ENCODE data around the gene MAP1B.

The MAP1B gene

GRCh38 chr5:72243706-72244105 is 136.4 kb downstream of the MAP1B start:
- no peak overlapping the region for H3K27ac ChIP-seq
- TF ChIP-seq CTCF (conservative IDR thresholded peaks at IDR 0.05), result no peak

GRCh38 chr5:72244862-72245371 is 137.6 kb downstream of the MAP1B start:
- no peak overlapping the region for H3K27ac ChIP-seq
- TF ChIP-seq CTCF (conservative IDR thresholded peaks at IDR 0.05), result peak; percentile 55

DNA sequence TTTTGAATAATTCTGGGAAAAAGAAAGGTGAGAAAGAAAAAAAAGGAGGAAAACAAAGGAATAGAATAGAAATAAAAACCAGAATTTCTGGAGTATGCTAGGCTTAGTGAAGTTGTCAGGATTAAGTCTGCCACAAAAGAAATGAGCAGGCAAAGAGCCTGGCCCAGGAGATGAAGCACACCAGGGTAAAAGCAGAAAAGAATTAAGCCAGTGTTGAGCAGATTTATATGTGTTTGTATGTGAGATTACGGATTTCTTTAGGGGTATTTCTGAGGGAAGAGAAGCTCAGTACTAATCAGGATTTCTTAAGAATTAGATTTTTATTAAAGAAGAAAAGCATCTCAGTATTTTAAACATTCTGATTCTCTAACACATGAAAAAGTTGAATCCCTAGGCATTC is 138.3 kb downstream of the MAP1B start:
- no peak for TF ChIP-seq CTCF (conservative IDR thresholded peaks at IDR 0.05)
- no peak overlapping the region for H3K27ac ChIP-seq

- TF ChIP-seq CTCF (conservative IDR thresholded peaks at IDR 0.05), result no peak
- no peak overlapping the region for H3K27ac ChIP-seq
These were observed 138.8 kb downstream of the MAP1B start for GRCh38 chr5:72245951-72246532.

GRCh38 chr5:72246954-72247442 is 139.7 kb downstream of the MAP1B start:
- TF ChIP-seq CTCF (conservative IDR thresholded peaks at IDR 0.05), result no peak
- H3K27ac ChIP-seq, result no peak overlapping the region

DNA sequence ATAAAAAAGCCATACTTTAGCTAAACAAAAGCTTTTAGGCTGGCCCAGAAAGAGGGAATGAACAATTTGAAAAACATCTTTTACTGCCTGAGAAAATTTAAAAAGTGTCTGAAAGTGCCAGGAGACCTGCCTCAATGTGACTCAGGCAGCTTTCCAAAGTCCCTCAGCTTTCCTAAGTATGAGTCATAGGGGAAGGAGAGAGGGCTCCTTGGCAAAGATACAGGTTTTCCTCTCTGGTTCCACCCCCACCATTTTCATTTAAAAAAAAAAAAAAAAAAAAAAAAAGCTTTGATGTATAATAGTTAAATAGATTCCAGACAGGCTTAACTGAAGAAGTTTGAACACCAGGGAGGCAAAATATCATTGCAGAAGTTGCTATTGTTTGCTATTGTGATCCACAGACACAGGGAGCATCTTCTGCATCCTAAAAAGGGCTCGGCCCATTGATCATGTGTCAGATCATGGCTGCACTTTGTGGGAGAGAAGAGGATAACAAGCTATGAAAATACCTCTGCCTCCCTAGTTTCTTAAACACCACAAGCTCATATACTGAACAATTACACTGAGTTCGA is 141.2 kb downstream of the MAP1B start:
- H3K27ac ChIP-seq, result no peak overlapping the region
- TF ChIP-seq CTCF (conservative IDR thresholded peaks at IDR 0.05), result no peak

GRCh38 chr5:72251386-72251785 is 144.1 kb downstream of the MAP1B start:
- peak overlapping the region; percentile 11; the same call in 1 of the 2 replicates for H3K27ac ChIP-seq
- TF ChIP-seq CTCF (conservative IDR thresholded peaks at IDR 0.05), result no peak

All from VCaP (cell line).